KMS-11 (cell line): ENCODE measurements around the gene SERPINA10.
"Not testable (repeated sequence)": the region's sequence is repeated elsewhere in the genome, so short reads cannot be mapped to it uniquely, and the experiment has no call there.

Experiments used
- H2AFZ ChIP-seq: fragments of 200-600 bp; sonication (generic); 2 replicates; pipeline ENCODE4 v1.6.1; 2016; ENCODE audit warnings: antibody characterized with exemption, mixed run types, low read depth
- H3K27ac ChIP-seq: fragments of 200-600 bp; sonication (generic); 2 replicates; pipeline ENCODE4 v1.6.1; 2016; ENCODE audit warnings: mild to moderate bottlenecking, mixed run types
- H3K27me3 ChIP-seq: fragments of 200-600 bp; sonication (generic); 2 replicates; pipeline ENCODE4 v1.6.1; 2017; ENCODE audit warnings: mild to moderate bottlenecking, low read depth, mixed run types, moderate library complexity; ENCODE audit not compliant: insufficient read depth
- H3K36me3 ChIP-seq: fragments of 200-600 bp; sonication (generic); 2 replicates; pipeline ENCODE4 v1.6.1; 2017; ENCODE audit warnings: mild to moderate bottlenecking, mixed run types; ENCODE audit not compliant: insufficient read depth
- H3K4me1 ChIP-seq: fragments of 200-600 bp; sonication (generic); 2 replicates; pipeline ENCODE4 v1.6.1; 2016; ENCODE audit warnings: mild to moderate bottlenecking, low read depth, mixed run types; ENCODE audit not compliant: poor library complexity, severe bottlenecking
- H3K4me2 ChIP-seq: fragments of 200-600 bp; sonication (generic); 2 replicates; pipeline ENCODE4 v1.7.0; 2016; ENCODE audit warnings: mild to moderate bottlenecking, mixed run types
- H3K4me3 ChIP-seq: fragments of 200-600 bp; sonication (generic); IDR thresholded peaks from 2 replicates; pipeline ENCODE4 v1.6.1; 2017; ENCODE audit warnings: low read depth, low read length, mixed read lengths; ENCODE audit not compliant: insufficient read depth
- H3K79me2 ChIP-seq: fragments of 200-600 bp; sonication (generic); 2 replicates; pipeline ENCODE4 v1.6.1; 2016; ENCODE audit warnings: low read depth, mixed run types; ENCODE audit not compliant: insufficient read depth
- H3K9ac ChIP-seq: fragments of 200-600 bp; sonication (generic); 2 replicates; pipeline ENCODE4 v1.6.1; 2016; ENCODE audit warnings: mild to moderate bottlenecking, mixed run types
- H4K20me1 ChIP-seq: fragments of 200-600 bp; sonication (generic); 2 replicates; pipeline ENCODE4 v1.6.1; 2016; ENCODE audit warnings: mild to moderate bottlenecking, mixed run types; ENCODE audit not compliant: insufficient read depth
- CTCF ChIP-seq: fragments of 200-600 bp; sonication (generic); conservative IDR thresholded peaks from 2 replicates; pipeline ENCODE4 v1.6.1; 2017; ENCODE audit warnings: low read depth, mild to moderate bottlenecking, antibody characterized with exemption, low read length, moderate library complexity, mixed read lengths

Gene SERPINA10

GRCh38 chr14:94303111-94303510, 10.0 kb upstream of the SERPINA10 start:
- Histone ChIP-seq H3K4me3 (no peak overlapping the region), H3K27me3 (no peaks in the 10 kb centered on the region), H3K4me1 (no peaks in the 10 kb centered on the region), H3K4me2 (no peak overlapping the region), H3K36me3 (no peaks in the 10 kb centered on the region), H3K79me2 (no peaks in the 10 kb centered on the region), H3K9ac (no peak overlapping the region), H3K27ac (no peak overlapping the region), H2AFZ (no peak overlapping the region), H4K20me1 (no peaks in the 10 kb centered on the region)
- no peak for TF ChIP-seq CTCF

GRCh38 chr14:94298130-94298529, 5.1 kb upstream of the SERPINA10 start:
- H3K27ac ChIP-seq = no peak overlapping the region
- no peak overlapping the region for H3K9ac ChIP-seq
- H3K79me2 ChIP-seq = no peaks in the 10 kb centered on the region
- no peak overlapping the region for H2AFZ ChIP-seq
- no peak for TF ChIP-seq CTCF
- H3K4me3 ChIP-seq = no peak overlapping the region
- no peaks in the 10 kb centered on the region for H3K27me3 ChIP-seq
- no peaks in the 10 kb centered on the region for H3K4me1 ChIP-seq
- H3K36me3 ChIP-seq = no peaks in the 10 kb centered on the region
- no peak overlapping the region for H3K4me2 ChIP-seq
- H4K20me1 ChIP-seq = no peaks in the 10 kb centered on the region

DNA sequence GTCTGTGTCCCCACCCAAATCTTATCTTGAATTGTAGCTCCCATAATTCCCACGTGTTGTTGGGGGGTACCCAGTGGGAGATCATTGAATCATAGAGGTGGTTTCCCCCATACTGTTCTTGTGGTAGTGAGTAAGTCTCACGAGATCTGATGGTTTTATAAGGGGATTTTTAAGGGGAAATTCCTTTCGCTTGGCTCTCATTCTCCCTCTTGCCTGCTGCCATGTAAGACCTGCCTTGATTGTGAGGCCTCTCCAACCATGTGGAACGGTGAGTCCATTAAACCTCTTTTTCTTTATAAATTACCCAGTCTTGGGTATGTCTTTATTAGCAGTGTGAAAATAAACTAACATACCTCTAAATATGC, 3.1 kb upstream of the SERPINA10 start:
- not testable (repeated sequence) for H3K27me3 ChIP-seq, H3K36me3 ChIP-seq, H3K4me2 ChIP-seq, H3K27ac ChIP-seq, H3K4me1 ChIP-seq, H3K9ac ChIP-seq, H3K4me3 ChIP-seq, H4K20me1 ChIP-seq, H2AFZ ChIP-seq, H3K79me2 ChIP-seq

GRCh38 chr14:94295360-94296180, 2.5 kb upstream of the SERPINA10 start:
- Histone ChIP-seq H2AFZ (no peak overlapping the region), H3K27me3 (no peaks in the 10 kb centered on the region), H3K79me2 (no peaks in the 10 kb centered on the region), H3K27ac (no peak overlapping the region), H3K4me1 (no peaks in the 10 kb centered on the region), H4K20me1 (no peaks in the 10 kb centered on the region), H3K9ac (no peak overlapping the region), H3K36me3 (no peaks in the 10 kb centered on the region), H3K4me2 (no peak overlapping the region), H3K4me3 (no peak overlapping the region)
- no peak for TF ChIP-seq CTCF

- Histone ChIP-seq H3K4me3 (no peak overlapping the region), H3K9ac (no peak overlapping the region), H4K20me1 (no peaks in the 10 kb centered on the region), H3K4me1 (no peaks in the 10 kb centered on the region), H3K27ac (no peak overlapping the region), H3K36me3 (no peaks in the 10 kb centered on the region), H2AFZ (no peak overlapping the region), H3K79me2 (no peaks in the 10 kb centered on the region), H3K27me3 (no peaks in the 10 kb centered on the region), H3K4me2 (no peak overlapping the region)
- TF ChIP-seq CTCF = no peak
Measured at GRCh38 chr14:94293578-94293924, 483 bp upstream of the SERPINA10 start.
